Type B pancreatic cell (in vitro differentiated cells): ENCODE measurements around the gene MEIS2. TPM values are rescaled to one million over a fixed set of nuclear protein-coding genes. Genes with fewer than 3 reads are reported as not detected.

Experiments used
- DNase-seq: peaks from one replicate; pipeline ENCODE4 v3.0.0; 2021; ENCODE audit warnings: mixed read lengths; ENCODE audit not compliant: unreplicated experiment; ENCODE audit errors: extremely low spot score
- H3K27ac Mint-ChIP-seq: 2 replicates; pipeline ENCODE4 v1.8.0; 2021; ENCODE audit warnings: mild to moderate bottlenecking, mixed read lengths
- H3K27me3 Mint-ChIP-seq: 2 replicates; pipeline ENCODE4 v1.8.0; 2021; ENCODE audit warnings: mixed read lengths
- H3K36me3 Mint-ChIP-seq: 2 replicates; pipeline ENCODE4 v1.8.0; 2021; ENCODE audit warnings: mixed read lengths
- H3K4me1 Mint-ChIP-seq: one replicate; pipeline ENCODE4 v1.8.0; 2021; ENCODE audit warnings: mixed read lengths; ENCODE audit not compliant: unreplicated experiment
- H3K4me3 Mint-ChIP-seq: 2 replicates; pipeline ENCODE4 v1.8.0; 2021; ENCODE audit warnings: mild to moderate bottlenecking, mixed read lengths
- H3K9me3 Mint-ChIP-seq: 2 replicates; pipeline ENCODE4 v1.8.0; 2021; ENCODE audit warnings: mixed read lengths
- CTCF ChIP-seq: fragments of 200-600 bp; sonication (generic); conservative IDR thresholded peaks from 2 replicates; pipeline ENCODE4 v1.5.0; 2021; ENCODE audit warnings: antibody characterized with exemption, mild to moderate bottlenecking
- total RNA-seq: library from RNA; stranded (reverse); gene quantifications from 2 replicates; pipeline ENCODE4 v1.2.1, GENCODE V29; 2021; ENCODE audit warnings: low replicate concordance

Gene MEIS2
- total RNA-seq, 1 donor from 2014 or later: 211 TPM

- H3K4me3 Mint-ChIP-seq: no peak overlapping the region
- H3K9me3 Mint-ChIP-seq: no peaks in the 10 kb centered on the region
- peaks cover 66% of the 10 kb centered on the region for H3K36me3 Mint-ChIP-seq
- TF ChIP-seq CTCF: no peak
- H3K27me3 Mint-ChIP-seq: no peaks in the 10 kb centered on the region
- no peak overlapping the region for H3K27ac Mint-ChIP-seq
- peaks cover 49% of the 10 kb centered on the region for H3K4me1 Mint-ChIP-seq
- DNase-seq: no peak
Measured at GRCh38 chr15:37078566-37078965, 21.8 kb downstream of the MEIS2 start.

- no peak for DNase-seq
- TF ChIP-seq CTCF: no peak
- peak overlapping the region; percentile 40 for H3K27ac Mint-ChIP-seq
- no peaks in the 10 kb centered on the region for H3K9me3 Mint-ChIP-seq
- H3K4me3 Mint-ChIP-seq: no peak overlapping the region
- H3K36me3 Mint-ChIP-seq: peaks cover 71% of the 10 kb centered on the region
- H3K27me3 Mint-ChIP-seq: no peaks in the 10 kb centered on the region
- H3K4me1 Mint-ChIP-seq: peaks cover 47% of the 10 kb centered on the region
Measured at GRCh38 chr15:37077623-37078351, 22.6 kb downstream of the MEIS2 start.

- Mint-ChIP-seq H3K36me3 (peaks cover 74% of the 10 kb centered on the region), H3K4me3 (no peak overlapping the region), H3K27me3 (no peaks in the 10 kb centered on the region), H3K4me1 (peaks cover 42% of the 10 kb centered on the region), H3K9me3 (no peaks in the 10 kb centered on the region), H3K27ac (no peak overlapping the region)
- DNase-seq: no peak
- no peak for TF ChIP-seq CTCF
Measured at GRCh38 chr15:37076543-37076942, 23.8 kb downstream of the MEIS2 start.

GRCh38 chr15:37075777-37076176 lies 24.6 kb downstream of the MEIS2 start:
- Mint-ChIP-seq H3K36me3 (peaks cover 75% of the 10 kb centered on the region), H3K4me3 (no peak overlapping the region), H3K4me1 (peaks cover 42% of the 10 kb centered on the region), H3K27me3 (no peaks in the 10 kb centered on the region), H3K27ac (no peak overlapping the region), H3K9me3 (no peaks in the 10 kb centered on the region)
- DNase-seq: no peak
- no peak for TF ChIP-seq CTCF

- H3K36me3 Mint-ChIP-seq: peaks cover 72% of the 10 kb centered on the region
- no peaks in the 10 kb centered on the region for H3K9me3 Mint-ChIP-seq
- no peaks in the 10 kb centered on the region for H3K27me3 Mint-ChIP-seq
- TF ChIP-seq CTCF: no peak
- H3K4me1 Mint-ChIP-seq: peaks cover 23% of the 10 kb centered on the region
- H3K4me3 Mint-ChIP-seq: no peak overlapping the region
- no peak overlapping the region for H3K27ac Mint-ChIP-seq
- DNase-seq: no peak
Measured at GRCh38 chr15:37072181-37072580, 28.2 kb downstream of the MEIS2 start.
